Mesenteric fat pad (tissue), 1 donor: ENCODE data around the gene CTAG1A. TPM values are rescaled to one million over a fixed set of nuclear protein-coding genes. Genes with fewer than 3 reads are reported as not detected.
"Not testable (repeated sequence)": the region's sequence is repeated elsewhere in the genome, so short reads cannot be mapped to it uniquely, and the experiment has no call there.

Experiments used
- DNase-seq: peaks from one replicate; pipeline ENCODE4 v3.0.0-alpha.2; 2020; ENCODE audit warnings: low spot score
- total RNA-seq: library from RNA; stranded (reverse); fragmentation: NEBNext Ultra II Directional; extraction: Animal tissue kit (Norgen Biotek cat#: 25700); gene quantifications from one replicate; pipeline ENCODE4 v1.2.1, GENCODE V29; 2021
- donor health status: DM: yes; HTN: yes; CAD: no.

The CTAG1A gene
- total RNA-seq, 1 donor from 2014 or later = not detected

- peak; percentile 82 for DNase-seq
Observed at GRCh38 chrX:154611146-154611545, 26.2 kb downstream of the CTAG1A start.

DNA sequence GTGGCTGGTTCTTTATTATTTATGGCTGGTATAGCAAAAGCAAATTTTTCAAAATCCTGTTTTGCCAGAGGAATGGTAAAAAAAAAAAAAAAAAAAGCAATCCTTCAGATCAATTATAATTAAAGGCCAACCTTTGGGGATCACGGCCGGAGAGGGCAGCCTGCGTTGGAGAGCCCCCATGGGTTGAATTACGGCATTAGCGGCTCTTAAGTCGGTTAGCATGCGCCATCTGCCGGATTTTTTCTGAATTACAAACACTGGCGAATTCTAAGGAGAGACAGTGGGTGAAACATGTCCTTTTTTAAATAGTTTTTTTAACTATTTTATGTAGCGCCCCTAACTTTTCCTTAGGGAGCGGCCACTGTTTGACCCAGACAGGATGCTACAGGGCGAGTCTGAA, 28.7 kb downstream of the CTAG1A start:
- not testable (repeated sequence) for DNase-seq

DNA sequence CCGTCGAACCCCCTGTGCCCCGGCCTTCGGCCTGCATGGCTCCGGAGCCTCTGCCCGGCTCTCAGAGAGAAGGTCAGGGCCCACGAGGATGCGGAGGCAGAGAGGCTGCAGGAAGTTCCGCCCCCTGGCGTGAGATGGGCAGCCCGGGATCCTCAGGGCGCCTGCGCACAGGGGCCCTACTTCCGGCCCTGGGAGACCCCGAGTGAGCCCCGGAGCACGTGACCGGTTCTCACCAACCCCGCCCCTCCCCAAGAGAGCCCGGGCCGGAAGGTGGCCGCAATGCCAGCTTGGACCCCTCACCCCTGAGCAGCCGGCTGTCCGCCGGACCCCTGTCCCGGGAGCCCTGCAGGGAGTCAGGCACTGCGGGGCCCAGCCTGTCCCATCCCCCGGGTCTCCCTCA, 34.2 kb downstream of the CTAG1A start, which contains the start of gene CTAG1B:
Gene CTAG1B (minus strand): TSS at position 101 of the 400 bp plus-strand sequence. CDS start 64 bp downstream, at position 37.
- DNase-seq = not testable (repeated sequence)

- not testable (repeated sequence) for DNase-seq
Observed at GRCh38 chrX:154620767-154621414, 36.0 kb downstream of the CTAG1A start.

- not testable (repeated sequence) for DNase-seq
Observed at GRCh38 chrX:154628960-154629359, 44.0 kb downstream of the CTAG1A start.

- not testable (repeated sequence) for DNase-seq
Observed at GRCh38 chrX:154630949-154631348, 46.0 kb downstream of the CTAG1A start.

DNA sequence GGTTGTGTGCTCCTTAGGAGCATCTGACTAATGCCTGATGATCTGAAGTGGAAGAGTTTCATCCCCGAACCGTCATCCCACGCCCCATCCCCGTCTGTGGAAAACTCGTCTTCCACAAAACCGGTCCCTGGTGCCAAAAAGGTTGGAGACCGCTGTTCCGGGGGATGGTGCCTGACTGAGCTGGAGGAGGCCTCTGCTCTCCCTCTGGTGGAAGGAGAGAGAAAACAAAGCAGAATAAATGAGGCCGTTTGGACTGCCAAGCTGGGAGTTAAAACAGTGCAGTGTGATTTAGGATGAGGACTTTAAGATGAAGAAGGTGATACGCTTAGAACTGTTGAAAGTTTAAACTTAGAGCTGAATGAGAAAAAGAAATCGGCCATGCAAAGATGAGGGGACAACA, 48.7 kb downstream of the CTAG1A start:
- DNase-seq = not testable (repeated sequence)

Other genes starting within 250 kb of the CTAG1A start
- gene FLNA, start 210.5 kb upstream of the CTAG1A start, total RNA-seq = 1,133 TPM
- gene EMD, start 205.8 kb upstream of the CTAG1A start, total RNA-seq = 57.4 TPM
- 2,424 TPM for gene RPL10, start 186.8 kb upstream of the CTAG1A start, total RNA-seq
- gene DNASE1L1, start 175.9 kb upstream of the CTAG1A start, total RNA-seq = 18.9 TPM
- gene TAFAZZIN, start 173.6 kb upstream of the CTAG1A start, total RNA-seq = 32.4 TPM
- gene ATP6AP1, start 156.5 kb upstream of the CTAG1A start, total RNA-seq = 72.5 TPM
- gene GDI1, start 148.0 kb upstream of the CTAG1A start, total RNA-seq = 82.6 TPM
- gene FAM50A, start 141.0 kb upstream of the CTAG1A start, total RNA-seq = 88.3 TPM
- 57.2 TPM for gene PLXNA3, start 126.9 kb upstream of the CTAG1A start, total RNA-seq
- 13.6 TPM for gene LAGE3, start 105.9 kb upstream of the CTAG1A start, total RNA-seq
- gene UBL4A, start 98.5 kb upstream of the CTAG1A start, total RNA-seq = 29.1 TPM
- 30.4 TPM for gene SLC10A3, start 94.5 kb upstream of the CTAG1A start, total RNA-seq
- gene FAM3A, start 68.9 kb upstream of the CTAG1A start, total RNA-seq = 36.5 TPM
- gene G6PD, start 38.3 kb upstream of the CTAG1A start, total RNA-seq = 110 TPM
- gene IKBKG, start 37.5 kb upstream of the CTAG1A start, total RNA-seq = 29.8 TPM
- not detected for gene CTAG1B, start 34.1 kb downstream of the CTAG1A start, total RNA-seq
- not detected for gene CTAG2, start 68.4 kb downstream of the CTAG1A start, total RNA-seq
- gene GAB3, start 165.9 kb downstream of the CTAG1A start, total RNA-seq = 13.7 TPM
- gene DKC1, start 177.7 kb downstream of the CTAG1A start, total RNA-seq = 46.8 TPM
- 85.1 TPM for gene MPP1, start 220.4 kb downstream of the CTAG1A start, total RNA-seq
- not detected for gene SMIM9, start 249.5 kb downstream of the CTAG1A start, total RNA-seq